ENCODE measurements around the gene P4HTM.
A peak's percentile ranks its signal among the peaks of the same experiment; 100 is the strongest.

Gene P4HTM

DNA sequence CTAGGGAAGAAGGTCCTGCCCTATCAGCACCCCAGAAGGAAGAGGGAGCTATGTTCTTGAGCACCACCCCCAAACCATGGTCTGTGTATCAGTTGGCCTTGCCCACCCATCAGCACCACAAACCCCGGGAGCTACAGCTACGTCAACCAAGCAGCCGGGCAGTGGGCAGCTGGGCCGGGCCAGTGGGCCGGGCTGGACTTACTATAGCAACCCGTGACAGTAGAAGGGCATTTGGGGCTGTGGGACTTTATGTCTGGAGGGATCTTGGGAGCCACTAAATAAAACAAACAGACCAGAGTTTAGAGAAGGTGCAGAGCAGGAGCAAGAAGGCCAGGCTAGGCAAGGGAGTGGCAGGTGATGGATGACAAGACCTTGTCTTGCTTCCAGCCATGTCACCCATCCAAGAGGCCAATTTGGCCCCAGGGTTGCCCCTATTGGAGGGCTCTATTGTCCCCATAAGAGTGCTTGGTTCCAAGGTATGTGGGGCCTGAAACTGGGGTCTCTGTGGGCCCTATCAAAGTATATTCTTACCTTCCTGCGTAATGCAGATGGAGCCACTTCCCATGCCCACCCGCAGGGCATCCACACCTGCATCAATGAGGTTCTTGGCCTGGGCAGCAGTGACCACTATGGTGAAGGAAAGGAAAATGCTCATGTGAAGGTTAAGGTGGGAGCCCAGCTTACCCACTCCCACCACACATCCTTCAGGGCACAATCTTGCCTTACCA is 35.9 kb downstream of the P4HTM start:
- no peak for DNase-seq

- DNase-seq, result no peak
These were observed 36.5 kb downstream of the P4HTM start for GRCh38 chr3:49026536-49026935.

DNA sequence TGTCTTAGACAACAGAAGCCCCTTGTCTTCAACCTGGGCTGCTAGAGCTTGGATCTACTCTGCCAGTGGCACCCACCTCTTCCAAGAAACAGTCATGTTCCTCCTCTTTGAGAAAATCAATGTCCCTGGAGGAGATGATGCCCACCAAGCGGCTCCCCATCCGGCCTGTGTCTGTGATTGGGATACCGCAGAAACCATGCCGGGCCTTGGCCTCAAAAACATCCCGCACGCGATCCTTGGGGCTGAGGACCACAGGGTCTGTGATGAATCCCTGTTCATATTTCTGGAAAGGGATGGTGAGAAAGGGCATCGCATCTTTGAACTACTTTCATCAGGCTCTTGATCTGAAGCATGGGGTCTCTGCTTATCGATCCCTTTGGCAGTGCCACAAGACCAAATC is 37.6 kb downstream of the P4HTM start:
- no peak for DNase-seq

DNA sequence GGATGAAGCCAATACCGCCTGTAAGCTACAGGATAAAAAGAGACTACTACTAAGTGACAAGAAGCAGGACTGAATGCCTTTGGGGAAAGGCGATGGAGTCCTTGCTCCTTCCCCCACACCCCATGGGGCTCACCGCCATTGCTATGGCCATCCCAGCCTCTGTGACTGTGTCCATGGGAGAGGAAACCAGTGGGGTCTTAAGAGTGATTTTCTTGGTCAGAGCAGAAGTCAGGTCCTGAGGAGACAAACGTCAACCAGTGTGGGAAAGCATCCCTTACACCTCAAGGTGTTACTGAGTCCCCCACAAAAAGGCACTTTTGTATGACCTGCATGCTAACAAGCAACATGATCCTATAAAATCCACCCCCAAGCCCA is 38.2 kb downstream of the P4HTM start:
- DNase-seq, result no peak

DNA sequence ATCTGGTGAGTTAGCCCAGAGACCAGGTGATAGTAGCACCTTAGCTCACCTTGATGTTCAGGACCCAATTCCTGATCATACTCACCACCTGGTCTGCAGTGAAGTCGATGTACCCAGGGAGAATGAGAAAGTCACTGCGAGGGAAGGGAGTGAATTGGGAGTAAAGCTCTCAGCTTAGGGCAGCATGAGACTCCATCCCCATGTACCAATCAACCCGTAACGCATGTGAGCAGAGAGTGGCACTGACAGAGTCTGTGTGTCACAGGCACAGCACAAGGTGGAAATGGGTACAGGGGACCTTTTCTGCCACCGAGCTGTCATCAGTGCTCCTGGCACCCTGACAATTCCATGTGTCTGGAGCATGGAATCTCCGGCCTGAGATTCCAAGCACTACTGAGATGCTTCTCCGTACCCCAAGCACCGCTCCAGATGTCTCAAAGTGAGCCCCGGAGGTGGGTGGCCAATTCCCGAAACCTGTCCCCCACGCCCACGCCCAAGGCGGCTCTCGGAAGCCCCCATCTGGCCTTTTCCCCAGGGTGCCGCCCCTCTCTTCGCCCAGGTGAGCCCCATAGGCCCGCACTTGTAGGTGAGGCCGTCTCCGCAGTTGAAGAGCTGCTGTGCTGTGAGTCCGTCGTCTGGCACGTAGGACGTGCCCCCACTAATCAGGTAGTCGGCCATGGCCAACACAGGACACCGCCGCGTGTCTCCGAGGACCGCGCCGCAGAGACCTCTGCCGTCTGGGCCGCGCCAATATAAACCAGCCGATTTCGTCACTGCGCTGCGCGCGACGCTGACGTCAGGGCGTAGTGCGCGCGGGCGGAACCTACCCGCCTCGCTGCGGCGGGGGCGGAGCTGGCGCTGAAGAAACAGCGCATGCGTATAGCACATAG is 38.9 kb downstream of the P4HTM start, which contains the start of gene IMPDH2:
IMPDH2 (minus strand) TSS at position 726 of the 890 bp plus-strand sequence; CDS start at position 678, 48 bp downstream.
- DNase-seq, result peak; percentile 94

DNA sequence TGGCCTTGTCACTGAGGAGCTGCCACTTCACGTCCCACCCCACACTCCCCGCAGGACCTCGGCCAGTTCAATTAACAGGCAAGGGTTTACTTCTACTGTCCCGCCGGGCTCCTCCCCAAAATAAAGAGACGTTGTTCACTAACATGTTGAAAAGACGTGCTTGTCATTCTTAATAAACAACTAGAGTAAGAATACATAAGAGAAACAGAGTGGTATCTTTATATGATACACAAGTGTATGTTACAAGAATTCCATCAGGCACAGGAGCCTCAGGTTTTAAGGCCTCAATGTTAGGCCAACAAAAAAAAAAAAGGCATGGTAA is 39.5 kb downstream of the P4HTM start:
- DNase-seq, result no peak

DNA sequence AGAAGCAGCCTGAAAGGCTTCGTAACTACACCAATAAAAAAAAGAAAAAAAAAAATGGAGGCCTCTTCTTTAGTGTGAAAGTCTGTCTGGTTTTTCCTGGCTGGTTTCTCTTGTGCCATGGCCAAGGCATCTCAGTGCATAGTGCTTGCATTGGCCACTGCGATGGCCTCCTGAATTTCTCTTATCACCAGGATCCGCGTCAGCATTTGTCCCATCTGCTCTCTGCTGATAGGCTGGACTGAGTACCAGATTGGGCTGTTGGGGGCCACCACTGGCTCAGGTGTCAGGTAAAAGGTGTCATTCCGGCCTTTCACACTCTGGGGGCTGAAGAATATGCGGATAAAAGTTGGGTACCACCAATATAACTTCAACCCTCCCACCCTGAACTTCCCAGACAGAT is 40.3 kb downstream of the P4HTM start:
- no peak for DNase-seq

DNA sequence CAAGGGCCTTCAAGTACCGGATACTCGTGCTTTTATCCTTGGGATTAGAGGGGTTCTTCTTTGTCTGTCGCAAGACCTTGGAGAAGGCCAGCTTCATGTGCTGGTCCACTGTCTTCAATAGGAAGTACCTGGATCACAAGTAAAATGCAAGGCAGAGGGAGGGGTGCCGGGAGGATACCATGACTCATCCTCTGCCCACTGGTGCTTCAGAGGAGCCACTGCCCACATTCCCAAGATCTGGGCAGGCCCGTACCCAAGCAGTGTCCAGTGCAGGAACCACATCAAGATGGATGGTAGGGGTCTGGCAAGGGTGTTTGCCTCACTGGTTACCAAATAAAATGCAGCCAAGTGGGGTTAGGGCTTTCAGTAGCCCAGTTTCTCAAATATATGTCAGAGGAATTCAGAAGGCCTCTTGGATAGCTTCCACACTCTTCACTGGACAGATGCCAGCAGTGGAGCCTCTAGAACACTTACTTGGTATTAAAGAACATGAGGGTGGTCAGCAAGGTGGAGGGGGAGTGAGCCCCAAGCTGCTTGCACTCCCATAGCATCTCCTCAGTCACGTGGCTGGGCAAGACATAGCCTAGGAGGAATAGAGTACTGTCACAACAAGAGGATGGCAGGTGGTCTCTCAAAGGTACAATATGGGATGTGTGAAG is 42.7 kb downstream of the P4HTM start:
- no peak for DNase-seq

- DNase-seq, result no peak
These were observed 44.6 kb downstream of the P4HTM start for GRCh38 chr3:49034650-49035049.

- DNase-seq, result no peak
These were observed 45.2 kb downstream of the P4HTM start for GRCh38 chr3:49035281-49035680.

GRCh38 chr3:49053543-49053942 is 63.5 kb downstream of the P4HTM start:
- DNase-seq, result no peak

GRCh38 chr3:49054344-49054862 is 64.4 kb downstream of the P4HTM start:
- no peak for DNase-seq
